GM06990 (cell line): ENCODE measurements around the gene PRKCA.

Source experiments
- DNase-seq: peaks from one replicate; pipeline ENCODE4 v3.0.0-alpha.2; 2011; ENCODE audit not compliant: insufficient read length; ENCODE audit errors: extremely low read depth
- H3K27me3 ChIP-seq: replicated peaks from 2 replicates; pipeline ENCODE4 v1.6.0; 2011; ENCODE audit warnings: low read length; ENCODE audit not compliant: control insufficient read depth, insufficient read depth
- H3K36me3 ChIP-seq: 2 replicates; pipeline ENCODE4 v1.5.1; 2011; ENCODE audit warnings: low read length; ENCODE audit not compliant: control insufficient read depth, insufficient read depth
- H3K4me3 ChIP-seq: replicated peaks from 2 replicates; pipeline ENCODE4 v1.5.1; 2011; ENCODE audit warnings: low read depth, mild to moderate bottlenecking, control low read depth, low read length
- CTCF ChIP-seq: IDR thresholded peaks from 2 replicates; pipeline ENCODE4 v1.5.1; 2011; ENCODE audit warnings: low read length, control low read depth, mild to moderate bottlenecking, inconsistent platforms; ENCODE audit not compliant: insufficient read depth, poor library complexity, severe bottlenecking

Gene PRKCA

GRCh38 chr17:66847704-66848103, 545.3 kb downstream of the PRKCA start:
- no peaks in the 10 kb centered on the region for H3K27me3 ChIP-seq
- TF ChIP-seq CTCF, result no peak
- H3K36me3 ChIP-seq, result no peaks in the 10 kb centered on the region
- DNase-seq, result no peak
- H3K4me3 ChIP-seq, result no peak overlapping the region

- no peaks in the 10 kb centered on the region for H3K36me3 ChIP-seq
- H3K4me3 ChIP-seq, result no peak overlapping the region
- TF ChIP-seq CTCF, result no peak
- DNase-seq, result no peak
- H3K27me3 ChIP-seq, result no peaks in the 10 kb centered on the region
Measured at GRCh38 chr17:66848496-66848895, 546.1 kb downstream of the PRKCA start.

- TF ChIP-seq CTCF, result no peak
- H3K4me3 ChIP-seq, result no peak overlapping the region
- no peaks in the 10 kb centered on the region for H3K36me3 ChIP-seq
- DNase-seq, result no peak
- H3K27me3 ChIP-seq, result no peaks in the 10 kb centered on the region
Measured at GRCh38 chr17:66849032-66849655, 546.7 kb downstream of the PRKCA start.

- H3K27me3 ChIP-seq, result no peaks in the 10 kb centered on the region
- no peak for DNase-seq
- H3K36me3 ChIP-seq, result no peaks in the 10 kb centered on the region
- no peak for TF ChIP-seq CTCF
- no peak overlapping the region for H3K4me3 ChIP-seq
Measured at GRCh38 chr17:66849851-66850580, 547.6 kb downstream of the PRKCA start.

- no peaks in the 10 kb centered on the region for H3K27me3 ChIP-seq
Measured at GRCh38 chr17:66850692-66851091, 548.3 kb downstream of the PRKCA start.

More at GRCh38 chr17:66850692-66851091, 548.3 kb downstream of the PRKCA start:
- TF ChIP-seq CTCF, result no peak
- no peak for DNase-seq
- Histone ChIP-seq H3K4me3 (no peak overlapping the region), H3K36me3 (no peaks in the 10 kb centered on the region)
